Tongue (tissue), 2 donors: ENCODE results near the gene VCX2. TPM values are rescaled to one million over a fixed set of nuclear protein-coding genes. Genes with fewer than 3 reads are reported as not detected.
"Not testable (repeated sequence)": the region's sequence is repeated elsewhere in the genome, so short reads cannot be mapped to it uniquely, and the experiment has no call there.

ENCODE experiments used
- DNase-seq: peaks from one replicate; pipeline ENCODE4 v3.0.0-alpha.2; 2015
- total RNA-seq: library from RNA; depleted of rRNA; stranded (reverse); fragments of >200 nt; gene quantifications from one replicate; pipeline ENCODE4 v1.2.3, GENCODE V29; 2014

VCX2 gene
- total RNA-seq = not detected

DNA sequence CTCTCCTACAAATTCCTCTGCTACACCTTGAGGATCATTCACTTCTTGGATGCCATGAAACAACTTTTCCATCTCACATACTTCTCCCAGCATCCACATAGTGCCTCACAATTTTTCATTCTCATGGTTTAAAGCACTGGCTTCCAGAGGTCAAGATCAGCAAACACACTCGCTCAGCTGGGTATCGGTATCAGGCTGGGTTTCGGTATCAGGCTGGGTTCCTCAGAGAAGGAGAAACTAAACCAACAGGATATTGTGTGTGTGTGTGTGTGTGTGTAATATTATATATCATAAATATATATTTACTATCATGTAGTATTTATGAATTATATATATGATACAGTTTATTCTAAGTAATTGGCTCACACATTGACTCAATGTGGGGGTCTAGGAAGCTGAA, at the start of gene VCX2:
Gene VCX2, minus strand, starts transcription at position 99 of the 400 bp plus-strand sequence. CDS start 624 bp downstream, outside the sequence.
- DNase-seq = not testable (repeated sequence)

DNA sequence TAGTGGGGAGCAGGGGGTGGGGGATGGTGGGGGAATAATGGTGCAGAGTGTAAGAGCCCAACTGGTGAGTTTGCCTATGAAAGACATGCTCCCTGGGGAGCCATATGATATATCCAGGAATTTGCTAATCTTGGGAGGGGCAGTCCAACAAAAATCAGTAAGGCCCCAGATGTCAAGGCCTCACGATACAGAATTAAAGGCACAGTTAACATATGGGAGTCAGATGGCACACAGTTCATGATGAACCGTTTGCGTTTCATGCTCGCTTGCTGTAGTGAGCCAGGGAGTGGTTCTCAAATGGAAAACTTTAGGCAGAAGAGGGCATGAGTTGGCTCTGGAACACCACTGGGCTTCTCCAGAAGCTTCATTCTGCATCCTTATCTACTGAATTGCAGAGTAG, 33.9 kb upstream of the VCX2 start:
- no peak for DNase-seq

DNA sequence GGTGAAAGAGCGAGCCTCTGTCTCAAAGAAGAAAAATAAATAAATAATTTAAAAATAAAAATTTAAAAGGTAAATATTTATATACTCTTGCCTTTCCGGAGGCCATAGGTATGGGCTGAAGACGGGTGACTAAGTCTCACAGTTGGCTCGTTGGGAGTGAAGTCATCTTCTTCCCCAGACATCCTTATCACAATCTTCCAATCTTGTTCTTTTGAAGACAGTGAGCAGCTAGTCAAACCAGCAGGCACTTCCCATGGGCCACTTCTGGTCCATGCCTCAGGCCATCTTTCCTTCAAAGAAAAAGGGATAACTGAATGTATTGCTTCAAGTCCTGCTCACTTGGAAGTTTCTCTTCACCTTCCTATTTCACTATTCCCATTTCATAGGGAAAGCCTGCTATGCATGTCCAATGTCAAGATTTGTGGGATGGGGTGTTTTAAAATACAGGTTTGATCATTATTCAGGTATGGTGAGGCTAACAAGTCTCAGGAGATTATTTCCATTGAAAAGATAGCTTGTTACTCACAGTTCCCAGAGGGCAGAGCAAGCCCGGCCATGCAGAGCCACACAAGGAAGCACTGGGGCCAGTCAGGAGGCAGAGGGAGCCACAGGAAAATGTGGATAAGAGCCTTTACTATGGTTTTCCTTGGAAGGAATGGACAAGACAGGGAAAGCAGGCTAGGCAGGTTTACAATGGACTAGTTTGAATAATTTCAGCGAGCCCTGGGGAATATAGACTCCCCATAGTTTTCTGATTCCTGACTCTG, 33.3 kb upstream of the VCX2 start:
- DNase-seq = no peak

DNA sequence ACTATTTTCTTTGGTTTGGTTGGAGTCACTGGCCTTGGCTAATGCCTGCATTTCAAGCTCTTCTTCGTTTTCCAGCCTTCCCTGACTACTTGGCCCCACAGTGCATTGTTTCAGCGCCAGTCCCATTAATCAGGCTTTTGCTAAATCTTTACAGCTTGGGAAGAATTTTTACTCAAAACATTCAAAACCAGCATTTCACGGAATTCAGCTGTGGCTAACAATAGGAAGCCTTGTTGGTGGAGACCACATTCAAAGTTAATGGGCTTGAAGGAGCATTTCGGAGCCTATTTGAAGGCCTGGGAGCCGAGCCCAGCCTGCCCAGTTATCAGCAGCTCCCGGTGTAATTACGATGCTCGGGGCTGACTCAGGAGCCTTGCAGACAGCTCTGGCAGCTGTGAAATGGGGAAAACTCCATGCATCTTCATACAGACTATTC, 30.8 kb upstream of the VCX2 start:
- peak; percentile 35 for DNase-seq

DNA sequence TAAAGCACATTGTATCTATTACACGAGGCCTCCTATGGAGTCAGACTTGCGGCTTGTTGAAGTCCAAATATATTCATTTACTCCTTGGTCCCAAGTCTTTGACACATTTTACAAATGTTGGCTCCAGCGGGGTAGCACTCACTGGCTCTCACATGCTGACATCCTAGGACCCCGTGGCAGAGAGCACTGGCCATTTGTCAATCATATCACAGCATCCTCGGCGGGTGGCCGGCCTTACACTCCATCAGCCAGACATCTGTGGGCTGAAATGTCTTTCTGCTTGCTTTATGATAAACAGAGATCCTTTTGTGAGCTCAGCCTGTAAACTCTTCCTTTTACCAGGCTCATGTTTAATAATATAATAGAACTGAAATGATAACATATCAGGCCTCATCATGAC, 25.7 kb upstream of the VCX2 start:
- no peak for DNase-seq

DNA sequence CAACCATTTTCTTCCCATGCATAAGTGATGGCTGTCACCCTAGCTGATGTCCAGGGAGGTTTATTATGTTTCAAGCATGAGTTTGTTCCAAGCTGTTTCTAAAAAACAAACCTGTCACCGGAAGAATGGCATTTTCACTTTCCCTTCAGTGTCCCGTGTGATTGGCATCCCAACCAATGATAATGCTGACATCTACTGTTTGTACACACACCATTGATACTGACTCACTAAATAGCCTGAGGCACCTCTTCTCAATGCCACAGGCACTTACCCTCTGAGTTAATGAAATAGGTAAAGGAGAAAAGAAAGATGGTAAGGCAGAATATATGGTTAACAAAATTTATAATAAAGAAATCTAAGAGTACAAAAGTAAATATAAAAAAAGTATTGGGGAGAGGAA, 23.1 kb upstream of the VCX2 start:
- no peak for DNase-seq

DNA sequence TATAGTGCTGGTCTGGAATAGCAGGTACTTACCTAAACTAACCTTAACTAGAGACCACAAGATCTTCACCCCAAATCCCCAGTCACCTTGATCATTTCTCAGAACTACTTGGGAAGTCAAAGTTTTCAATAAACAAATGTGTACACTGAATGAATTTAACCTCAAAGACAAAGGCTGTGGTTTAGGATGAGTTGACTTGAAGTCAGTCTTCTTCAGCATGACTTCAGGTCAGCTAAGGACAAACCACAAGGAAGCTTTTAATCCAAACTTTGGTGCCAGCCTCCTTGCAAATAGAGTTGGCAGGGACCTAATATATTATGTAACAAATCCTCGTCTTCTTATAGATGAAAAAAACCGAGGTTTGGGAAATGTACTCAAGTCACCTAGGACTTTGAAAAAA, 21.2 kb upstream of the VCX2 start:
- no peak for DNase-seq

DNA sequence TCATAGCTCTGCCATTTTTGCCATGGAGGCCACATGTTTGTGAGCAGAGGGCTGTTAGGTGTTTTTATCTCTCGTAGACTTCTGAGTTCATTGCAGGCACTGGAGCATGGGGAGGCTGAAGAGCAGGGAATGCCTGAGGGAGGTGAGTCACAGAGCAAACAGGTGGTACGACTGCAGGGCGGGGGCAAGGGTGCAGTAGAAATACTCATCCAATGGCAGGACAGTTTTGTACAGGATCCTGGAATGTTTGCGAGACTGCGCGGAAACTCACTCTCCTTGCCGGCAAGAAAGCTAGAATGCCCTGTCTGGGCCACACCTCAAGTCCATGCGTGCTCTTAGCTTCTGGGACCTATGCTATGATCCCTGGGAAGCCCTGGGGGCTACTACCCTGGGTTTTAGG, 20.0 kb upstream of the VCX2 start:
- no peak for DNase-seq

DNA sequence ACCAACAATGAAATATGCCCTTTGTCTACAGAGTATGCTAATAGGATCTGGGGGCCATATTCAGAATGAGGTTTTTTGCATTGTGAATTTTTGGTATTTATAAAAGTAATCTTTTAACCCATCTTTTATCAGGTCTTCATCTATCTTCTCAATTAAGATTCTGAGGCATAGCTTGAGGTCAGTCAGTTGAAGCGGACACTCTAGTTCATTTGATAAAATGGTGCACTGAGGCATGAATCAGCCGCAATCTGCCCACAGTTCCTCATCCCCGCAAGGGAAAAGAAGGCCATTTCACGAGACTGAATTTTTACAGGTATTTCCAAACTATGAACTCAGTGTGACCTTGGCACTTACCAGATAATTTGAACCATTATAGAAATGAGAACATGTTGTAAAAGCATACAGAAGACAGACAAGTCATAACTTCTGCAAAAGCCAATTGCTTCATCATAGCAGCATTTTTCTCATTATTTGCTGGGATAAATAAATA, 19.3 kb upstream of the VCX2 start:
- DNase-seq = no peak

DNA sequence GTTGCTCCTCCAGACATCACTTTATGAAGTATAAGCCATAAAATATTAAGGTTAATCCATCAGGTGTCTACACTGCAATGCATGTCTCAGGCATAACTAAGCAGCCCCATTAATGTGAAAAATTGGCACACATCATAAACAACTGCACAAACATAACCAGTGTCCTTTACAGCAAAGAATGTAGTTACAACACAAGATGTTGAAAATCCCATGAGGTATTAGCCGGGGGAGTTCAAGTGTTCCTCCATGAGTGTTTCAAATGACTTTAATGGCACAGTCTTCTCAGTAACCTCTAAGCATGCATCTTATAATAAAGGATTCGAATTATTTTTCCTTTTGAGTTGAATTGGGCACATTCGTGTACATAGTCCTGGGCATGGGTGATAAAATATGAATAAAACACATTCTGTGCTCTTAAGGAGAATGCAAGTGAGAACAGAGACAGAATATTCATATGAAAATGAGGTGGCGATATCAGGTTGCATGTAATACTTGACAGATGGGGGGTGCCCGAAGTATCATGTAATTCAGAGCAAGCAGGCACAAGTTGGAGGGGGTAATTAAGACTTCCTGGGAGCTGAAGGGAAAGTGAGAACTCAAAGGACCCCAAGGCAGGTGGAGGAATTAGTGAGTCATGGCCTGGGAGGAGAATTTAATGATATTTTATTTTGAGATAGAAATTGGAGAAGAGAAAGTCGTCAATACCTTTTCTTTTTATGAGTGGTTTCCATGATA, 18.2 kb upstream of the VCX2 start:
- DNase-seq = no peak

DNA sequence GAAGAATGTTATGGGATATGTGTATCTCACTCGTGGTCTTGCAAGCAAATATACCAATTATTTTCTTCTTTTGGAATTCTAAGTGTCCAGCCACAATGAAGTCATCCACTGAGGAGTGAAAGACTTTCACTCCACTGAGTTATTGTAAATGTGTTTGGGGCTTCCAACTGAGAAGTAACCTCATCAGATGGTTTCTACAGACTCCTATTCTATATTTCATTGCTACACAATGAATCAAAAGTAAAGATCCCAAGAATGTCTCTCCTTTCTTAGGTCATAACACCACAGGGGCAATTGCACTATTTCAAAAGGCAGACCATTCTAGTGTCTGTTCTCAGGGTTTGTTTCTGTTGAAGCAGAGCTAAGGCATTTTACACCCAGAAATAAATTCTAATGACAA, 12.3 kb upstream of the VCX2 start:
- no peak for DNase-seq

DNA sequence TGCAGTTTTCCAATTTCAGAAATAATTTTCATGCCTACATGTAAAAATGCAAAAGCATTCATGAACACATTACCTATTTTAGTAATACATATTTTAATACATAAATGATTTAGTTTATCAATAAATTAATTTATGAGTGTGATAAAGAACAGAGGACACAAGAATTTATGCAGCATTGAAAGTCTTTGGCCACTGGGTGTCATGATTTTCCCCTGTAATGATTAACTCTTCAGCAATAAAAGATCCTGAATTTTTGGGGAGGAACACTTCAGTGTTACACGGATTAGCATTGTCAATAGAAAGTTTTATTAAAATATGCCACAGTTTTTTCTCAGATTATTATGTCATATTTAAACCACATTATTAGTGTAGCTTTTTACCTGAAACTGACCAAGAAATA, 8.6 kb upstream of the VCX2 start:
- DNase-seq = peak; percentile 28

DNA sequence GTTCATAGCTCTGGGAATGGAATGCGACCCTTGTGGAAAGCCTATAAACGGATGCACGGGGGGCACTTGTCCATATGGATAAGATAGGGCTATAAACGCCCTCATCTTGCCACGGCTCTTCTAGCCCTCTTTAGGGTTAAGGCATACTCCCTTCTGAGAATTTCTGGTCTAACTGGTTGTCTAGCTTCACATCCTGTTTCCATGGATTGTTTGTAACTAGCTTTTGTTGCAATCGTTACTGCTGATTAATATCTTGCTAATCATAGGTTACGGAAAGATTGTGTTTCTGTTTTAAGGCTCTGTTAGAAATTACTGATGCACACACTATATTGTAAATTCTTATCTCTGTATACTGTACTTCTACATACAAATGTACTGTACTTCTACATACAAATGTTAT, 17.1 kb downstream of the VCX2 start:
- DNase-seq = not testable (repeated sequence)

DNA sequence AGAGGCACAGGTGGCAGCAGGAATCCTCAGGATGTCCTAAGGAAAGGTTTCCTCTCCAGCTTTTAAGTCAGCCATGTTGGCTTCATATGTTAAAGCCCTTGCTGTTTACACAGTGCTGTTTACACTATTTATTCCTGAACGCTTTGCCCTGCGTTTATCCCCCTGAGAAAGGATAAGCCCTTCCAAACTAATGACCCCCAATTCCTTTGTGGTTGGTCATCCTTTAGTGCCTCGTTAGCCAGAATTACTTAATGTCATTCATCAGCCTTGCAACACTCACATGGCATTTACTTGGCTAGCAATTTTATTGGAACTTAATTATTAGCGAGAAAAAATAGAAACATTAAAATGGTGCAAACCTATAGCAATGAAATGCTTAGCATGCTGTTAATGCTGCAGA, 23.8 kb downstream of the VCX2 start:
- no peak for DNase-seq

DNA sequence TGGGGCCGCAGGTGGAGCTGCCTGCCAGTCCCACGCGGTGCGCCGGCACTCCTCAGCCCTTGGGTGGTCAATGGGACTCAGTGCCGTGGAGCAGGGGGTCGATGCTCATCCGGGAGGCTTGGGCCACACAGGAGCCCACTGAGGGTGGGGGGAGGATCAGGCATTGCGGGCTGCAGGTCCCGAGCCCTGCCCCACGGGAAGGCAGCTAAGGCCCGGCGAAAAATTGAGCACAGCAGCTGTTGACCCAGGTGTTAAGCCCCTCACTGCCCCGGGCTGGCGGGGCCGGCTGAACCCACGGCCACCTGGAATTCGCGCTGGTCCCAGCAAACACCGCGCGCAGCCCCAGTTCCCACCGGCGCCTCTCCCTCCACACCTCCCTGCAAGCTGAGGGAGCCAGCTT, 26.1 kb downstream of the VCX2 start:
- no peak for DNase-seq

DNA sequence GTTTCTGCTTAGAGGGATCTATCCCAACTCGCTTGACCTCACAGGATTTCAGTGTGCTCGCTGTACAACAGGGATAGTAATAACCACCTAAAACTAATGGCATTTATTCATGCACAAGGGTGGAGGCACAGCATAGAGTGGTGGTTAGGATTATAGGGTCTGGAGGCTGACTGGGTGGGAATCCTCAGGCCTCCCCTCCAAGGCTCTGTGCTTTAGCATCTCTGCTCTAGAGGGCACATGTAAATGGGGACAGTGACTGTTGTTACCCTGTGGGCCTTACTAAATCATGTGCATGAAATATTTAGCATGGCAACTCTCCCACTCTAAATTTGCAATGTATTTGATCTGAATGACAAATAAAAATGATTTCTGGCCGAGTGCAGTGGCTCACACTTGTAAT, 29.2 kb downstream of the VCX2 start:
- DNase-seq = no peak

DNA sequence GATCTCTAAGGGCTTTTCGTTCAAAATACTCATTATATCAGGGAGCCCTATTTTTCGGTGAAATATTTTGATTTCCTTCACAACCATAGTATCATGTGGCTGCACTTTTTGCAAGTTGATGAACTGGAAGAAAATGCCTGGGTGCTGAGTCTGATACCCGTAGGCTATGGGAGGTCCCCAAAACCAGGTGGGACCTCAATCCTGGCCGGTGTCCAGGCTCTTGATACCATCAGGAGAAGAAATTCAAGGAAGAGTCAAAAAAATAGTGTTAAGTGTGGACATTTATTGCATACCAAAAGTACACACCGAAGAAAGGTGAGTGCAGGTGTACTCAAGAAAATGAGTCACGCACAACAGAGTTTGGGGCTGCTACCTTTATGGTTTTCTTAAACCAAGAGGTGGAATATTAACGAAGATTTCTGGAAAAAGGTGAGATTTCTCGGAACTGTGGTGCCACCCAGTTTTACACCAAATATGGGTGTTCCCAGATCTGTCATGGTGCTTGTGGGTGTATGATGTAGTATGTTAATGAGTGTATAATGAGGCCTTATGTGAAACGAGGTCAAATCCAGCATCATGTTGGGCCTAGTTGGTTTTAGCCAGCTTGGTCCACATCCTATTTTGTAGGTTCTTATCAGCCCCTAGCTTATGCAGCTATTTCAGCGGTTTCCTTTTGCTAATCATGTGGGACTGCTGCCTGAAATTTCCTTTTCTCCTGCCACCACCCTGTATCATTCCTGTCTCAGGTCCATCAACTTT, 29.9 kb downstream of the VCX2 start:
- no peak for DNase-seq

DNA sequence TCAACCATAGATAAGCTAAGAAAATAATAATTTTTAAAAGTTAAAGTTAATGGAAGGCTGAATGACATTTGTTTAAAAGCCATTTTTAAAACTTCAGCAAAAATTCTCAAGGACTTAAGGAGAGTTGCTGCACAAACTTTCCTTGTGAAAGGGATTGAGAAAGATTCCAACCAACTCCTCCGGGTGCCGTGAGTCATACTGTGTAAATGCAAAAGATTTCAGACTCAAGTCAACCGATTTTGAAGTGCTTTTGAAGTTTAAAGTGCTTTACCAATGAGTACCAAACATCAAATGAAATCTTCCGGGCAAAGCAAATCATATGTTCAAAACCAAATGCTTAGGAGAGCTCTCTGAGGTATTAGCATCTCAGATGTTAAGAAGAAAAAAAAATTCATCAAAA, 31.4 kb downstream of the VCX2 start:
- peak; percentile 0 for DNase-seq

DNA sequence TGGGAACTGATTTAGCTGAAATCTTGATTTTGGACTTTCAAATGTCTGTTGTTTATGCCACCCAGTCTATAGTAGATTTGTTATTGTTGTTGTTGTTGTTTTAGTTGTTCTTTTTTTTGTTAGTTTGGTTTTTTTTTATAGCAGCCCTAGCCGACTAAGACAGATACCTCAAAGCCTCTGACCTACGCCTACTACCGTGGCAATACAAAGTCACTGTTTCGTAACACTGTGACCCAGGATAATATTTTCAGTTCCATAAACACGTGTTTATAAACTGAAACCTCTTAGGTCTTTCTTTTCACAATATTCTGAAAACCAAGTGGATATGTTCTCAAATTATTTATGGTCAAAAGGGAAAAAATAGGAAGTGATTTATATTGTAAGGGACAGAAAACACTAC, 32.8 kb downstream of the VCX2 start:
- no peak for DNase-seq

DNA sequence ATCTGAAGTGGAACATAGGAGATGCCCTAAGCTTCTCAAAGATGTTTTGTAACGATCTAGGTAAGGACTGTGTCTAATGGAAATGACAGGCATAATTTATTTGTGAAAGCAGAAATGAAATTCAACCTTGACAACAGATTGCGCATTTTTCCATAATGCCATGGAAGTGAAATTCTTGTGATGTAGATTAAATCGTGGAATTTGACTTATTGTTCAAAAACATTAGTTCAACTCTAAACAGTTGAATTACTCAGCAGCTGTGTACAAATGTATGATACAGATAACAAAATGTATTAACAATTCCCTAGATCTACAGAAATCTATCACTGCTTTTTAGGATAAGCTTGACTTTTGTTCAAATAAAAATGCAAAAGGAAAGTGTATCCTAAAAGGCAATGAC, 44.4 kb downstream of the VCX2 start:
- DNase-seq = no peak

DNA sequence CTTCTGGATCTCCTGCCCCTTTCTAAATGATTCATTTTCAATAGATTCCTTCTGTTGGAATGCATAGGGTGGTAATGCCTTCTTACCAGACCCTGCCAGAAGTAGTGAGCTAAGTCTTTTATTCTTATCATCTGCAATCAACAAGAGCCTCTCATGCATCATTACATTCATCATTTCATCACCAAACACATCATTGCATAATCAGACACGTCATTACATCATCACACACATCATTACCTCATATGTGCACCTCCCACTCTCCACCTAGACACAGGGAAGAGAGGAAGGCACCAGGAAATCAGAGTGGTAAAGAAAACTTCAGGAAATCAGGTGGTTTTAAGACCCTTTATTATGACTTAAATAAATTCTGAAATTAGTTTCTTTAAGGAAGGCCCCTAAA, 45.0 kb downstream of the VCX2 start:
- no peak for DNase-seq

DNA sequence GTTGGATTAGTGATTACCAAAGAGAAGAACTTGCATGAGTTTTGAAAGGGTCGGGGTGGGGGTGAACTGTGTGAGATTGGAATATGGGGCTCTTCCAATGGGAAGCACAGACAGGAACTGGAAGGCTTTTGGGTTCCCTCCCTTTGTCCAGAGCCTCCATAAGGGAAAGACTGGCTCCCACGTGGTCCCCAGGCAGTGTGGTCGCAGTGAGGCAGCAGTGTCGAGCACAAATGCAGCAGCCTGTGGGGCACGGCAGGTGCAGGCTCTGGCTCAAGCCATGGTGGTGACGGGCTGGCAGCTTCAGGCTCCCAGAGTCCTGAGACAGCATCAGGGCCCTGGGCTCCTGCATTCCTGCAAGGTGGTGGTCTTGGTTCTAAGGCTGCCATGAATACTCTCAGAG, 45.5 kb downstream of the VCX2 start:
- DNase-seq = no peak

DNA sequence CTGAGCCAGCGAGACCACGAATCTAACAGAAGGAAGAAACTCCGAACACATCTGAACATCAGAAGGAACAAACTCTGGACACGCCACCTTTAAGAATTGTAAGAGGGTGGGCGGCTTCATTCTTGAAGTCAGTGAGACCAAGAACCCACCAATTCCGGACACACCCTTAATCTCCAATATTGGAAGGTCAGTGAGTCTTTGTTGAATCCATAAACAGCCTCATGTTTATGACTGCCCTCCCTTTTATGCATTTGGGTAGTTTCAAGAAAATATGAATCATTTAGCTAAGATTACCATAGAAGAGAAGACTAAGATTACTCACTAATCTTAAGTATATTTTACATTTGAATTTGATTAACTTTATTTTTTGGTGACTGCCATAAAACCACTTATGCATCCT, 48.5 kb downstream of the VCX2 start:
- no peak for DNase-seq
